ENCODE measurements around the gene TMEM131.
"Not testable (repeated sequence)": the region's sequence is repeated elsewhere in the genome, so short reads cannot be mapped to it uniquely, and the experiment has no call there.

The TMEM131 gene

DNA sequence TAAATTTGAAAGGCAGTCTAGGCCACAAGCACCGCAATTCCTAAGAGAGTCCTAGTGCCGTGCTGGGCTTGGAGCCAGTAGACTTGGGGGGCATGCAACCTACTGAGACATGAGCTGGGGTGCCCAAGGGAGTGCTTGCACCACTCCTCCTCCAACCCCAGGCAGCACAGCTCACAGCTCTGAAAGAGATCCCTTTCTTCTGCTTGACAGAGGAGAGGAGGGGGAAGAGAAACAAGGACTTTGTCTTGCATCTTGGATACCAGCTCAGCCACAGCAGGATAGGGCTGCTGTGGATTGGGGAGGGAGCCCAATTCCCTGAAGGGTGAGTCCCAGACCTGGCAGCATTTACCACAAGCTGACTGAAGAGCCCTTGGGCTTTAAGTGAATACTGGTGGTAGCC is 134.6 kb downstream of the TMEM131 start:
- DNase-seq (ENCODE audit: low read depth): no peak

DNA sequence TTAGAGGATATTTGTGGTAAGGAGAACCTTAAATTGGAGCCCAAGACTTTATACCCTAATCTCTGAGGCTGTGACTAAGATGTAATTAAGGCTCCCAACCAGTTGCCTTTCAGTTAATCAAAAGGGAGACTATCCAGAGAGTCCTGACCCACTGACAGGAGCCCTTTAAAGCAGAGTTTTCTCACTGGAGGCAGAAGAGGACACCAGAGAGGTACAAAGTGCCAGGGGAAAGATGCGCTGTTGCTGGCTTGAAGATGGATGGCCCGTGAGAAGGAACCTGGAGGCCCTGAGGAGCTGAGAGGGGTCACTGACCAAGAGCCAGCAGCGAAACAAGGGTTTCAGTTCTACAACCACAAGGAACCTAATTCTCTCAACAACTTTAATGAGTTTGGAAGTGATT is 137.3 kb downstream of the TMEM131 start:
- no peak for DNase-seq (ENCODE audit: low read depth)

DNA sequence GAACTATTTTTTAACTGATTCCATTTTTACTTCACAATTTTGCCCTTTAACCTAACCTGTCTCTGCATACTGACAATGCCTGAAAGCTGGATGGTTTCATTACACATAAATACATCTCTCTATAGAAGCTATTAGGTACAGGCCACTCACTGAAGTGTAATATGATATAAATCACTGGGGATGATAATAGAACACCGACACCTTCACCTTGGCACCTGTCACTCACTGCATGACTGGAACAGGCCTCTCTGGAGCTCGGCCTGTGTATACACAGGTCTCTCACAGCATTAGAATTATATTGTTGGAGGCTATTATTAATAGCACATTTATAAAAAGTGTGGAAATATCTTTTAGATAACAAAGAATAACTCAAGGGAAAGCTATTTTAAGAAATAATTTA is 138.2 kb downstream of the TMEM131 start:
- no peak for DNase-seq (ENCODE audit: low read depth)

DNA sequence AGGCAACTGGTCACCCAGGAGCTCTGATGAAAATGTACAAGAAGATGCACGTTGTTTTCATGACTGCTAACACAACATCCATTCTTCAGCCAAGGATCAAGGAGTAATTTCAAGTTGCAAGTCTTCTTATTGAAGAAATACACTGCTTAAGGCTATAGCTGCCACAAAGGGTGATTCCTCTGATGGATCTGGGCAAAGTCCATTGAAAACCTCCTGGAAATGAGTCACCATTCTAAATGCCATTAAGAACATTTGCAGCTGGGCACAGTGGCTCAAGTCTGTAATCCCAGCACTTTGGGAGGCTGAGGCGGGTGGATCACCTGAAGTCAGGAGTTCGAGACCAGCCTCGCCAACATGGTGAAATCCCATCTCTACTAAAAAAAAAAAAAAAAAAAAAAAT is 142.7 kb downstream of the TMEM131 start:
- not testable (repeated sequence) for DNase-seq (ENCODE audit: low read depth)

DNA sequence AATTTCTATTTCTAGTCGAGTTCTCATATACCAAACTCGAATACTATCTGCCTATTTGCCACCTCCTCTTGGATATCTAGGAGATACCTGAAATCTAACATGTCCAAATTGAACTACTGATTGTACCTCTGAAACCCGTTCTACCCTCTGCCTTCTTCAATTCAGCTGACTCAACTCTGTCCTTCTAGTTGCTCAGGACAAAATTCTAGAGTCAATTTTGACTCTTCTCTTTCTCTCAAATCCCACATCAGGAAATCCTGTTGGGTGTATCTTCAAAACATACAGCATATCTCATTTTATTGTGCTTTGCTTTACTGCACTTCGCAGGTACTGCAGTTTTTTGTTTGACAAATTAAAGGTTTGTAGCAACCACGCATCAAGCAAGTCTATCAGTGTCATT is 144.6 kb downstream of the TMEM131 start:
- no peak for DNase-seq (ENCODE audit: low read depth)

DNA sequence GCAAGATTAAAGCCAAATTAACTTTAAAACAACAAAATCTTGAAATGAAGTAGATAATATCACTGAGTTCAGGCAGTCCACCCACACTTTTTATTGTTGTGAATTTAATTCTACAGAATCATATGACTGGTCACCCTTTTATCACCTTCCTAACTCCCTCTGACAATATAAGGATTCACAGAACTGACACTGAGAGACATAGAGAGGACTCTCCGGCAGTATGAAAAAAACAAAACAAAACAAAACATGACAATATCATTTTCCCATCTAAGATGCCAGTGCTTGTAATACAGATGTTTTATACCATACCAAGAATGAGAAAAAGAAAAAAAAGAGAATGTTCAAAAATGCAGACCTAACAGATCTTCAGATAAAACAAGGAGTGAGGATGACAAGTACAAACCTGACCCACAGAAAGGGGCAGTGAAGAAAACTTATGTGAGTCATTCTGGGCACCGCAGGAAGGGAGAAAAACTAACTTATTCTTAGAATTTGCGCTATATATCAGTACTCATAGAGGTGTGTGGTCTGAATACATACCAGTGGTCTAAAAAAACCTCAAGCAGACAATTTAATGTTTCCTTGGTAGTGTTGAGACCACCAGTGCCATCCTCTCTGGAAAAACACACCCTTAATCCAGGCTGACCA is 145.7 kb downstream of the TMEM131 start:
- no peak for DNase-seq (ENCODE audit: low read depth)

DNA sequence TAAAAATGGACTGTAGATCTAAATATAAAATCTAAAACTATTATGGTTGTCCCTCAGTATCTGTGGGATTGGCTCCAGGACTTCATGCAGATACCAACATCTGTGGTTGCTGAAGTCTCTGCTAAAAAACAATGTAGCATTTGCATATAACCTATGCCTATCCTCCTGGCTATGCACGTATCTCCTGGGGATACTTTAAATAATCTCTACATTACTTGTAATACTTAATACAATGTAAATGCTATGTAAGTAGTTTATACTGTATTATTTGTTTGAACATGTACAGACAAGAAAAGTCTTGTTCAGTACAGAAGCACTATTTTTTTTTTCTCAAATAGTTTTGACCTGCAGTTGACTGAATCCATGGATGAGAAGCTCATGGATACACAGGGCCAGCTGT is 147.4 kb downstream of the TMEM131 start:
- DNase-seq (ENCODE audit: low read depth): no peak

DNA sequence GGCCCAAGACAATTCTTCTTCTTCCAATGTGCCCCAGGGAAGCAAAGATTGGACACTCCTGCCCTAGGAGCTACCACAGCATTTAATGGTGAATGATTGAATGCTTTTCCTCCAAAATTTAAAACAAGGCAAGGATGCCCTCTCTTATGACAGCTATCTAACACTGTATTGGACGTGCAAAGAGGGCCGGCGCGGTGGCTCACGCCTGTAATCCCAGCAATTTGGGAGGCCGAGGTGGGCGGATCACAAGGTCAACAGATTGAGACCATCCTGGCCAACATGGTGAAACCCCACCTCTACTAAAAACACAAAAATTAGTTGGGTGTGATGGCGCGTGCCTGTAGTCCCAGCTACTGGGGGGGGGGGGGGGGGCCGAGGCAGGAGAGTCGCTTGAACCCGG is 149.0 kb downstream of the TMEM131 start:
- DNase-seq (ENCODE audit: low read depth): not testable (repeated sequence)

DNA sequence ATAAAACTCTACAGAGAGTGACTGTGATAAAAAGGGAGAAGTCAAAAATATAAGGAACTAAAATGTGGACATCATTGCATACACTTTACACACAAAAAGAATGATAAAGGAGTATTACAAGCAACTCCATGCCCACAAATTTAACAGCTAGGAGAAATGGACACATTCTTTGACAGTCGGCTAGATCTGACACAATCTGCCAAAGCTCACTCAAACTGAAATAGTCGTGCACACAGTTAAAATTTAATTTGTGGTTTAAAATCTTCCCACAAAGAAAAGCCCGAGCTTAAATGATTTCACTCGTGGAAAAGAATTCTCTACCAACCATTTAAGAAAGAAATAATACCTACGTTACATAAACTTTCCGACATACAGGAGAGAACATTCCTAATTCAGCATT is 149.9 kb downstream of the TMEM131 start:
- no peak for DNase-seq (ENCODE audit: low read depth)

DNA sequence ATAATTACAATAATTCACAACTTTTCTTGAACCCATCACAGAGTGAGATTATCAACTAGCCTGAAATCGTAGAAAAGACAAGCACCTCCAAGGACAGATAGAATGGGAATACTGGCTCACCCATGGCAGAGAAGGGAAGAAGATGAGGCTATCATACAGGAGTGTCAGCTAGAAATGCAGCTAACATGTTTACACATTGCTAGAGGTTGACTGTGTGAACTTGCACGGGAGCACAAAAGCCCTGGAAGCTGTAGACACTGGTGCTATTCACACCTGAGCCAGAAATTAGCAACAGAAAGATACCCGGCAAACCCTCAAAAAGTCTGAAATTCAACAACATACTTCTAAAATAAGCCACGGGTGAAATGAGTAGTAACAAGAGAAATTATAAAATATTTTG is 150.6 kb downstream of the TMEM131 start:
- DNase-seq (ENCODE audit: low read depth): no peak

DNA sequence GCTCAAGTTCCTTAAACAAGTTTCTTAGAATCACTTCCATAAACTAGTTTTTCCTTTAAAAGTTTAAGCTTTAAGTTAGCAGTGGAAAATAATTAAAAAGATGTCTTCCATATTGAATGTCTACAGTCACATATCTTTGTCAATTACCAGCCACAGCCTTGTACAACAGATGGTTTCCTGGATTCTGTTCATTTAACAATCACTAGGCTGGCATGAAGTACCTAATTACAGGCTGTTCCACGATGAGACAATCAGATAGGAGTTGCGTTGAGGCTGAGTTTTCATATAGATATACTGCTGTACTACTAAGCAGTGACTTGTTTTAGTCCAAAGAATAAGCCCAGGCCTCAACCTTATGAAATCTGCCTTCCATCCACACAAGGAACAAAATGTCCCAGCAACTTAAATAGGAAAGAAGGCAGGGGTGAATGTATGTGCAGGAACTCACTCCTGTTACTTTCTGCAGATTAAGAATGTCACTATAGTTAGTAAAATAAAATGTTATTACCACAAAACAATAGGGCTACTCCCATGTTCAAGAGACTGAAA is 151.4 kb downstream of the TMEM131 start:
- no peak for DNase-seq (ENCODE audit: low read depth)

DNA sequence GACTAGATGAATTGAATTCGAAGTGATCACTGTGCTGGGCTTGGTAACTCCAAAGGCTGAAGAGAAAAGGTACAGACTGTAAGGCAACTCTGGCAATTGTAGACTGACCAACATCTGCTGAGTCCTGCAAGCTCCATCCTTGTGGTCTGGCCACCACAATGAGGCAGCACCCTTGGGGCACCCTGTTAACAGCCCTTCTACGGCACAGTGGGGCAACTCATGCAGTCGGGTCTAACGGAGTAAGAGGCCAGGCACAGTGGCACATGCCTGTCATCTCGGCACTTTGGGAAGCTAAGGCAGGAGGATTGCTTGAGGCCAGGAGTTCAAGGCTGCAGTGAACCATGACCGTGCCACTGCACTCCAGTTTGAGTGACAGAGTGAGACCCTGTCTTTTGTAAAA is 155.6 kb downstream of the TMEM131 start:
- DNase-seq (ENCODE audit: low read depth): no peak

DNA sequence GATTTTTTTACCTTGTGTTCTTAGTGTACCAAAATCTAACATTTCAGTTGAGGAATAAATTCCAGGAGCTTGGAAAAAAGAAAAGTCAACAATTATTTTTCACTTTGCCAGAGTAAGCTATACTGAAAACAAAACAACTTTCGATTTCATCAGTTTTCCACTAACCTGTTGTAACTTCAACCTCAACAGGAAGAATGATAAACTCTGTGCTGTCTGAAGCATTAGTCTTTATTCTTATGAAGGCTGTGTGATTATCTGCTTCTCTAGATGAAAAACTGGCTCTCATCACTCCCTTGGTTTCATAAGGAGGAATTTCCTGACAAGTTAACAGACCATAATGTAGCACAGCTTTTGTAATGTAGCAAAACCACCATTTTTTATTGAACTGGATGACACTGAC is 161.1 kb downstream of the TMEM131 start:
- no peak for DNase-seq (ENCODE audit: low read depth)

DNA sequence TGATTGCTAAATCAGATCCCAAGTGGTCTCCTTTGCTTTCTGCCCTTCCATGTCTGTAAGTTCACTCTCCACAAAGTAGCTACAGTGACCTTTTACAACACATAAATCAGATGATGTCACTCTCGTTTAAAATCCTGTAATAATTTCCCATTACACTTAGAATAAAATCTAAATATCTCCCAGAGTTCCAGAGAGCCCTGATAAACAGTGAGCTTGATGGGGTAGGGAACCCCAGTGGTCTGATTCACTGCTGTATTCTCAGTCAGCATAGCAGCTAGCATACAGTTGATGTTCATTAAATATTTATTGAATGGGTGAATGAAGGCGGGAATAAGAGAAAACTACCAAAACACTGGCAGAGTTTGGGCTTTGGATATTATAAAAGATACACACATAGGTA is 164.6 kb downstream of the TMEM131 start:
- DNase-seq (ENCODE audit: low read depth): no peak

DNA sequence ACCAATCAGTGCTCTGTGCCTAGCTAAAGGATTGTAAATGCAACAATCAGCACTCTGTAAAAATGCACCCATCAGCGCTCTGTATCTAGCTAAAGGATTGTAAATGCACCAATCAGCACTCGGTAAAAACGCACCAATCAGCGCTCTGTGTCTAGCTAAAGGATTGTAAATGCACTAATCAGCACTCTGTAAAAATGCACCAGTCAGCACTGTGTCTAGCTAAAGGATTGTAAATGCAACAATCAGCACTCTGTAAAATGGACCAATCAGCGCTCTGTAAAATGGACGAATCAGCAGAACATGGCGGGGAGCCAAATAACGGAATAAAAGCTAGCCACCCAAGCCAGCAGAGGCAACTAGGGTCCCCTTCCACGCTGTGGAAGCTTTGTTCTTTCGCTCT is 166.5 kb downstream of the TMEM131 start:
- not testable (repeated sequence) for DNase-seq (ENCODE audit: low read depth)

DNA sequence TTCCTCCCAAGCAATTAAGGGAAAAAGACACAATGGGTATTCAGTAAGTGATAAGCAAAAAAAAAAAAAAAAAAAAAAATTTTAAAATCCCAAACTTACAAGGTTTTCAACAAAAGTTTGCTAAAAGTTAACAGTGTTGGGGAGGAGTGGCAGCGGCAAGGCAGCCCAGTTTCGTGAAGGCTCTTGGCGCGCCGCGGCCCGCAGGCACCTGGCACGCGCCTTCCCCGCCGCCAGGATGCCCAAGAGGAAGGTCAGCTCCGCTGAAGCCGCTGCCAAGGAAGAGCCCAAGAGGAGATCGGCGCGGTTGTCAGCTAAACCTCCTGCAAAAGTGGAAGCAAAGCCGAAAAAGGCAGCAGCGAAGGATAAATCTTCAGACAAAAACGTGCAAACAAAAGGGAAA is 168.7 kb downstream of the TMEM131 start:
- not testable (repeated sequence) for DNase-seq (ENCODE audit: low read depth)

DNA sequence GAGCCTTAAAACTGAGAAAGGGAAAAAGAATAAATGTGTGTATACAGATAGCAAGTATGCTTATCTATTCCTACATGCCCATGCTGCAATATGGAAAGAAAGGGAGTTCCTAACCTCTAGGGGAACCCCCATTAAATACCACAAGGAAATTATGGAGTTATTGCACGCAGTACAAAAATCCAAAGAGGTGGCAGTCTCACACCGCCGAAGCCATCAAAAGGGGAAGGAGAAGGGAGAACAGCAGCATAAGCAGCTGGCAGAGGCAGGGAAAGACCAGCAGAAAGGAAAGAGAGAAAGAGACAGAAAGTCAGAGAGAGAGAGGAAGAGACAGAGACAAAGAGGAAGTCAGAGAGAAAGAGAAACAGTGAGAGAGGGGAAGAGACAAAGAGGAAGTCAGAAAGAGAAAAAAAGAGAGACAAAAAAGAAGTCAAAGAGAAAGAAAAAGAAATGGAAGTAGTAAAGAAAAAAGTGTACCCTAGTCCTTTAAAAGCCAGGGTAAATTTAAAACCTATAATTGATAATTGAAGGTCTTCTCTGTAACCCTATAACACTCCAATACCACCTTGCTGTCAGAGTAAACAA is 169.4 kb downstream of the TMEM131 start:
- not testable (repeated sequence) for DNase-seq (ENCODE audit: low read depth)

DNA sequence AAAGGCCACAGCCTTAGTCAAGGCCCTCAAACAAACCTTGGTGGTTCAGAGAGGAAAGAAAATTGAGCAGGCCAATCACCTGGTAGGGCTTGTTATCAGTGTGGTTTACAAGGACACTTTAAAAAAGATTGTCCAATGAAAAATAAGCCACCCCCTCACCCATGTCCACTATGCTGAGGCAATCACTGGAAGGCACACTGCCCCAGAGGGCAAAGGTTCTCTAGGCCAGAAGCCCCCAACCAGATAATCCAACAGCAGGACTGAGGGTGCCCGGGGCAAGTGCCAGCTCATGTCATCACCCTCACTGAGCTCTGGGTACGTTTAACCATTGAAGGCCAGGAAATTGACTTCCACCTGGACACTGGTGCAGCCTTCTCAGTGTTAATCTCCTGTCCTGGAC is 171.7 kb downstream of the TMEM131 start:
- not testable (repeated sequence) for DNase-seq (ENCODE audit: low read depth)

DNA sequence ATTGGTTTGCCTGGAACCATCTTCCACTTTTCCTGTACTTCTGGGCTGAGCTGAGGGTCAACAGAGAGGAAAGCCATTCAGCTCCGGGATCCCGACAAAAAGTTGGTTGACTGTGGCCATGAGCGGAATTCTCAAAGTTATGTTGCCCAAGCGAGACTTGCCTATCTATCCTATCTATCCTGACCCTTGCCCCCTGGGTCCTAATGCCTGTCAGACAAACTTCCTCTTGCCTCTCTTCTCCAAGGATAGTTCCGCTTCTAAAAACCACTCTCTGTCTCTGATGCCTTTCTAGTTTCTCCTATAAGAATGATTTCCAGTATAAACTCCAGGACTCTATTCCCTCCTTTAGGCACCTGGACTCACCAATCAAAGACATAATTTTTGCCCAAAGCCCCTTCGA is 173.9 kb downstream of the TMEM131 start:
- DNase-seq (ENCODE audit: low read depth): not testable (repeated sequence)

DNA sequence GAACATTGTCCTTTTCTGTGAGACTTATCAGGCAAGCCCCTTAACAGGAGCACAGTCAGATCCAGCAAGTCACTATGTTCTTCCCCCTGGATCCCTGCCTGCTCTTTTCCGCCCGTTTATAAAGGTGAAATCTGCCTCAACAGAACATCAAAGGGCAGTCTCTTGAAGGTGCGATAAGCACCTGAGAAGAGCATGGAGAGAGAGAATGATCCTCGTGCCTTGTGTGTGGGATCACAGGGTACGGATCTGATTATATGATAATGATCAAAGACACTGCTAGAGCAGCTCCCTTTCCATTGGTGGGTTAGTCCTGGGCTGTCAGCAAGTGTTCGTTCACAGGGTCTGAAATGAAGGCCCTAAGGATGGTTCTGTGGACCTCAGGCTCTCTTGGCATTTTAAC is 176.0 kb downstream of the TMEM131 start:
- no peak for DNase-seq (ENCODE audit: low read depth)

DNA sequence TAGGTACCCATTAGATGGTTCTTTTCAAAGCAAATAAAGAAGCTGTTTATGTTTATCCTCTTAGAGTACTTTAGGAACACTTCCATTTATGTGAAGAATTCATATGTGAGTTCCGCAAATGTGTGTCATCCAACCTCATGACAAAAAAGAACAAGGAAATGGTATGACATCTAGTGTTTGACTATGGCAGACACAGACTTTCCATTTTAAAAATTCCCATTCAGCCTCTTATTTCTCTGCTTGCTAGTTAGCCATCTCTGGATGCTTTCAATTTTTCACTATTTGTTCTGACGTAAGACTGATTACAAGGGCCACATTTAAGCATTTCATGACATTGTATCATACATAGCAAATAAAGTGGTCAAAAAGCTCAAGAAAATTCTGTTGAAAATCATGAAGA is 179.3 kb downstream of the TMEM131 start:
- no peak for DNase-seq (ENCODE audit: low read depth)

DNA sequence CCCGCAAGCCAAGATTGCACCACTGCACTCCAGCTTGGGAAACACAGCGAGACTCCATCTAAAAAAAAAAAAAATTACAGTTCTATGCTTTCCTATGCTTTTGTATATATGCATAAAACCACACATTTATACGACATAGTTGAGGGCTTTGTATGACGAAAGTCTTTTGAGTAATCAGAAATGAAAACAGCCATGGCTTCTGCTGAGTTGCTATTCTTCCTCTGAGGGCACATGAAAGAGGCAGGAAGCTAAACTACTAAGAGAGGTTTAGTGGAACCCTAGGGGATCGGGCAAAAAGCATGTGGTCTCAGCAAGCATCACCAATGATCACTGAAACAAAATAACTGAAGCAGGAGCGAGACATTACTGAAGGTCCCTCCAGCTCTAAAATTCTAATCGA is 182.8 kb downstream of the TMEM131 start:
- no peak for DNase-seq (ENCODE audit: low read depth)

DNA sequence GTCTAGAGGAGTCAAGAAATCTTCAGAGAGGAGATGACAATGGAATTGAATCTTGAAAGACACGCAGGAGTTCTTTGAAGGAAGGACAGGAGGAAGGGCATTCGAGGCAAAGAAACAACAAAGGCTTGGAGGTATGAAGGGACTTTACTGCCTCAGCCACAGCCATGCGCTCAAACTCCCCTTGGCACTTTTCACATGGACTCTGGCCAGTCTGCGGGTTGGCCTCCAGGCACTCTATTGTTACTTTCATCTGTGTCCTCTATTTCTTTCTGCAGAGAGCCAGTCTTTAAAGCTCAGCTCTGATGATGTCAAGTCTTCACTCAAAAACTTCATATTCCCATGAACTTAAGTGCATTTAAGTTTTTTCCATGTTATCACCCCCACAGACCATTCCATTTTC is 186.9 kb downstream of the TMEM131 start:
- no peak for DNase-seq (ENCODE audit: low read depth)

All from stimulated activated CD8-positive, alpha-beta memory T cell treated with anti-CD3 and anti-CD28 coated beads, Interleukin-15, amount 100 ng/mL, for 1 hour (primary cell).